ENCODE data around the gene OR4A16.

GRCh38 chr11:55345306-55345705 lies 2.3 kb downstream of the OR4A16 start:
- no peak for TF ChIP-seq CTCF (IDR thresholded peaks at IDR 0.05)
- TF ChIP-seq POLR2A (IDR thresholded peaks at IDR 0.05) = no peak
